K562 (cell line): ENCODE measurements around the gene POLR3GL. TPM values are rescaled to one million over a fixed set of nuclear protein-coding genes. Genes with fewer than 3 reads are reported as not detected.

Experiments
- CBFA2T3 ChIP-seq: fragments of 450-650 bp; IDR thresholded peaks from 2 replicates; pipeline ENCODE4 v1.6.1; 2017
- NEUROD1 ChIP-seq: fragments of 150-350 bp; IDR thresholded peaks from 2 replicates; pipeline ENCODE4 v1.6.1; 2014; ENCODE audit warnings: borderline replicate concordance, low read length, low read depth; ENCODE audit not compliant: partially characterized antibody
- RERE ChIP-seq: sonication (generic); formaldehyde crosslinking; IDR thresholded peaks from 2 replicates; pipeline ENCODE4 v1.8.0; 2023; ENCODE audit warnings: missing genetic modification reagents, mild to moderate bottlenecking, borderline replicate concordance
- SNIP1 ChIP-seq: fragments of 450-650 bp; IDR thresholded peaks from 2 replicates; pipeline ENCODE4 v1.7.1; 2017; ENCODE audit warnings: low read depth, mild to moderate bottlenecking
- ZNF449 ChIP-seq: fragments of 250-450 bp; sonication (Bioruptor Pico); IDR thresholded peaks from 2 replicates; pipeline ENCODE4 v1.8.0; 2022; ENCODE audit warnings: moderate library complexity, mild to moderate bottlenecking, inconsistent platforms
- ZNF507 ChIP-seq: conservative IDR thresholded peaks from 2 replicates; pipeline ENCODE4 v1.6.1; 2017; ENCODE audit warnings: missing genetic modification characterization, missing compliant biosample characterization
- polyA plus RNA-seq, 8 experiments: library from polyadenylated mRNA; depleted of rRNA in 4 of 8; stranded (reverse) in 5 of 8; unstranded in 3 of 8; fragments of >200 nt; fragmentation: Nextera tagmentation in 2 of 8; fragmentation: Illumina TruSeq in 1 of 8; extraction: Ambion mirVana in 2 of 8; extraction: Trizol in 1 of 8; gene quantifications; 2 replicates each; pipeline versions ENCODE4 v1.2.1 to v1.2.3, GENCODE V29; 2011 to 2014; ENCODE audit warnings: inconsistent platforms in 1 of 8, missing spikeins in 1 of 8
- total RNA-seq, 7 experiments: library from RNA; depleted of rRNA in 6 of 7; stranded (reverse); fragments of >200 nt in 6 of 7; fragmentation: Illumina TruSeq in 2 of 7; extraction: Trizol in 2 of 7; gene quantifications; 2 replicates each; pipeline versions ENCODE4 v1.2.1 to v1.2.3, GENCODE V29; 2011 to 2021; ENCODE audit warnings: low replicate concordance in 1 of 7
- TF ChIP-seq, protein P1 (sequence below): fragments of 450-650 bp; conservative IDR thresholded peaks from 2 replicates; pipeline ENCODE4 v1.6.1; 2016; ENCODE audit warnings: missing genetic modification characterization, low read depth, mild to moderate bottlenecking, control low read depth, missing compliant biosample characterization

POLR3GL gene
- total and polyA plus RNA-seq, 9 of the 15 experiments (the other 6 are each of a cell fraction or from before 2014, with no cell fraction given) = 14.6 to 48.4 (median 38.2) TPM

GRCh38 chr1:145956361-145956760 lies 8.1 kb upstream of the POLR3GL start (continued):
- TF ChIP-seq RERE (no peak), CBFA2T3 (no peak), NEUROD1 (no peak), ZNF507 (tag) (no peak), ZNF449 (CRISPR knock-in tag) (no peak), SNIP1 (no peak)
- TF ChIP-seq, protein P1, sequence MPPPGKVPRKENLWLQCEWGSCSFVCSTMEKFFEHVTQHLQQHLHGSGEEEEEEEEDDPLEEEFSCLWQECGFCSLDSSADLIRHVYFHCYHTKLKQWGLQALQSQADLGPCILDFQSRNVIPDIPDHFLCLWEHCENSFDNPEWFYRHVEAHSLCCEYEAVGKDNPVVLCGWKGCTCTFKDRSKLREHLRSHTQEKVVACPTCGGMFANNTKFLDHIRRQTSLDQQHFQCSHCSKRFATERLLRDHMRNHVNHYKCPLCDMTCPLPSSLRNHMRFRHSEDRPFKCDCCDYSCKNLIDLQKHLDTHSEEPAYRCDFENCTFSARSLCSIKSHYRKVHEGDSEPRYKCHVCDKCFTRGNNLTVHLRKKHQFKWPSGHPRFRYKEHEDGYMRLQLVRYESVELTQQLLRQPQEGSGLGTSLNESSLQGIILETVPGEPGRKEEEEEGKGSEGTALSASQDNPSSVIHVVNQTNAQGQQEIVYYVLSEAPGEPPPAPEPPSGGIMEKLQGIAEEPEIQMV (tag) = no peak
